ENCODE results near the gene KIF15.

Gene KIF15, protein sequence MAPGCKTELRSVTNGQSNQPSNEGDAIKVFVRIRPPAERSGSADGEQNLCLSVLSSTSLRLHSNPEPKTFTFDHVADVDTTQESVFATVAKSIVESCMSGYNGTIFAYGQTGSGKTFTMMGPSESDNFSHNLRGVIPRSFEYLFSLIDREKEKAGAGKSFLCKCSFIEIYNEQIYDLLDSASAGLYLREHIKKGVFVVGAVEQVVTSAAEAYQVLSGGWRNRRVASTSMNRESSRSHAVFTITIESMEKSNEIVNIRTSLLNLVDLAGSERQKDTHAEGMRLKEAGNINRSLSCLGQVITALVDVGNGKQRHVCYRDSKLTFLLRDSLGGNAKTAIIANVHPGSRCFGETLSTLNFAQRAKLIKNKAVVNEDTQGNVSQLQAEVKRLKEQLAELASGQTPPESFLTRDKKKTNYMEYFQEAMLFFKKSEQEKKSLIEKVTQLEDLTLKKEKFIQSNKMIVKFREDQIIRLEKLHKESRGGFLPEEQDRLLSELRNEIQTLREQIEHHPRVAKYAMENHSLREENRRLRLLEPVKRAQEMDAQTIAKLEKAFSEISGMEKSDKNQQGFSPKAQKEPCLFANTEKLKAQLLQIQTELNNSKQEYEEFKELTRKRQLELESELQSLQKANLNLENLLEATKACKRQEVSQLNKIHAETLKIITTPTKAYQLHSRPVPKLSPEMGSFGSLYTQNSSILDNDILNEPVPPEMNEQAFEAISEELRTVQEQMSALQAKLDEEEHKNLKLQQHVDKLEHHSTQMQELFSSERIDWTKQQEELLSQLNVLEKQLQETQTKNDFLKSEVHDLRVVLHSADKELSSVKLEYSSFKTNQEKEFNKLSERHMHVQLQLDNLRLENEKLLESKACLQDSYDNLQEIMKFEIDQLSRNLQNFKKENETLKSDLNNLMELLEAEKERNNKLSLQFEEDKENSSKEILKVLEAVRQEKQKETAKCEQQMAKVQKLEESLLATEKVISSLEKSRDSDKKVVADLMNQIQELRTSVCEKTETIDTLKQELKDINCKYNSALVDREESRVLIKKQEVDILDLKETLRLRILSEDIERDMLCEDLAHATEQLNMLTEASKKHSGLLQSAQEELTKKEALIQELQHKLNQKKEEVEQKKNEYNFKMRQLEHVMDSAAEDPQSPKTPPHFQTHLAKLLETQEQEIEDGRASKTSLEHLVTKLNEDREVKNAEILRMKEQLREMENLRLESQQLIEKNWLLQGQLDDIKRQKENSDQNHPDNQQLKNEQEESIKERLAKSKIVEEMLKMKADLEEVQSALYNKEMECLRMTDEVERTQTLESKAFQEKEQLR (N-terminal part only)

DNA sequence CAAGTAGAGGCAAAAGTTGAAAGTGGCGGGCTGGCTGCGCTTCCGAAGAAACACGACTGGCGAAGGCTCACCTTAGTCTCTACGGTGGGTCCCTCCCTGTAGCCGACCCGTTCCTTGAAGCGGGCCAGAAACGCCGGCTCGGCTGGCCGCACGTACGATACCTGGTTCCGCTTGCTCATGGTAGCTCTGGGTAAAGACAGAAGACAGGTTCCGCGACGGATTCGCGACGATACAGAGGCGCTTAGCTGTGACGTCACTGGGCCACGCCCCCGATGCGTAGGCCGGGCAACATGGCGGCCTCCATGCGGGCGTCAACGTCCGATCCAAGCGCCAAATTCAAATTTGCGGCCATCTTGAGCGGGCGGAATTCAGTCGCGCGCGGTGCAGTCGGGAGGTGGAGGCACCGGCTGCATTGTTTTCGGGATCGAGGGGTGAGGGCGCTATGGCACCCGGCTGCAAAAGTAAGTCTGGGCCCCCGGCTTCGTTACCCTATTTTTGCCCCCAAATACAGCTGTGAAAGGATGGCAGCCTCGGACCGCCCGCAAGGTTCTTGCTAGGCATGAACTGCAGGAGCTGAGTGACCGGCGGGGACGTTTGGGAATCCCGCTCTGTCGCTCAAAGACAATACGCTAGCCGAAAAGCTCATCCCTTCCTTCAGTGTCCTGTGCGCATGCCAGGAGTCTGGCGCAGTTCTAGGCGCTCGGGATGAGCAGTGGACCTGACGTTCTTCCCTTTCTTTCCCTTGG is at the start of gene KIF15, which contains the start of gene KIAA1143:
TSS of gene KIF15 (plus strand) at position 371 of the 746 bp plus-strand sequence. CDS start at position 443, 72 bp downstream.
TSS of gene KIAA1143 (minus strand) at position 196 of the 746 bp plus-strand sequence. CDS start at position 179, 17 bp downstream.
- in situ Hi-C loops (cut with MboI; ENCODE audit: low pct_unique_long_range_greater_than_20kb, low sequenced_read_pairs) = no loop called here
- DNase-seq = peak; percentile 97

DNA sequence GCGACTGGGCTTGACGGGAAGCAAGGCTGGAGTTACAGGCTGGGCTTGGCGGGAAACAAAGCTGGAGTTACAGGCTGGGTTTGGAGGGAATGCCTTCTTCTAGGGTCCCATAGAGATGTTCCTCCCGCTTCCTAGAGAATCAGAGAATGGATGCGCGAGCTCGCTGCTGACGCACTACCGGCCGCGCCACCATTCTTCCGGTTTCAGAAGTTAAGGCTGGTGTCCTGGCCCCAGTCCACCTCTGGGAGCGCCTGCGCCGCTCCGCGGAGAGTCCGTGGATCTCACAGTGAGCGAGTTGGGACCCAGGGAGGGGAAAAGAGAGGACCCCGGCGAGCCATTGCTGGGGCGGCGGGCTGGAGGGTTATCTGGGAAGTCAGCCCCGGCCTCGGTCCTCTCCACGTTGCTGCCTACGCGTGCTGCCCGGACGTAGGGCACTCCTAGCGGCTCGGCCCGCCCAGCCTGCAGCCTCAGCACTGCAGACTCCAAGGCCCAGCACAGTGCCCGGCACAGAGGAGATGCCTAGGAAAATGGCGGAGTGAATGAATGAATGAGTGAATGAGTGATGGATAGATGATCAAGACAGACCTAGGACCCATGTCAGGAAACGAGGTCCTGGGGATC is 49.0 kb upstream of the KIF15 start, which contains the start of gene ZNF502:
TSS of gene ZNF502 (plus strand) at position 206 of the 621 bp plus-strand sequence. CDS start 7,602 bp downstream, outside the sequence.
- in situ Hi-C loops (cut with MboI; ENCODE audit: low pct_unique_long_range_greater_than_20kb, low sequenced_read_pairs) = no loop called here
- DNase-seq = no peak

DNA sequence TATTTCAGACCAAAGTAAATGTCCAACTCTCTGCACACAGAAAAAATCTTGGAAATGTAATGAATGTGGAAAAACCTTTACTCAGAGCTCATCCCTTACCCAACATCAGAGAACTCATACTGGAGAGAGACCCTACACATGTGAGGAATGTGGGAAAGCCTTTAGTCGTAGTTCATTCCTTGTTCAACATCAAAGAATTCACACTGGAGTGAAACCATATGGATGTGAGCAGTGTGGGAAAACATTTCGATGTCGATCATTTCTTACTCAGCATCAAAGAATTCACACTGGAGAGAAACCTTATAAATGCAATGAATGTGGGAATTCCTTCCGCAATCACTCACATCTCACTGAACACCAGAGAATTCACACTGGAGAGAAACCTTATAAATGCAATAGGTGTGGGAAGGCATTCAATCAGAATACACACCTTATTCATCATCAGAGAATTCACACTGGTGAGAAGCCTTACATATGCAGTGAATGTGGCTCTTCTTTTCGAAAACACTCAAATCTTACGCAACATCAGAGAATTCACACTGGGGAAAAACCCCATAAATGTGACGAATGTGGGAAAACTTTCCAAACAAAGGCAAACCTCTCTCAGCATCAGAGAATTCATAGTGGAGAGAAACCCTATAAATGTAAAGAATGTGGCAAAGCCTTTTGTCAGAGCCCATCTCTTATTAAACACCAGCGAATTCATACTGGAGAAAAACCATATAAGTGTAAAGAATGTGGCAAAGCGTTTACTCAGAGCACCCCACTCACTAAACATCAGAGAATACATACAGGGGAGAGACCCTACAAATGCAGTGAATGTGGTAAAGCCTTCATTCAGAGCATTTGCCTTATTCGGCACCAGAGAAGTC is 40.1 kb upstream of the KIF15 start:
- in situ Hi-C loops (cut with MboI; ENCODE audit: low pct_unique_long_range_greater_than_20kb, low sequenced_read_pairs) = no loop called here
- DNase-seq = peak; percentile 5

DNA sequence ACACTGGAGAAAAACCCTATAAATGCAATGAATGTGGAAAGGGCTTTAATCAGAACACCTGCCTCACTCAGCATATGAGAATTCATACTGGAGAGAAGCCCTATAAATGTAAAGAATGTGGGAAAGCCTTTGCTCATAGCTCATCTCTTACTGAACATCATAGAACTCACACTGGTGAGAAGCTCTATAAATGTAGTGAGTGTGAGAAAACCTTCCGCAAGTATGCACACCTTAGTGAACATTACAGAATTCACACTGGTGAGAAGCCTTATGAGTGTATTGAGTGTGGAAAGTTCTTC is 39.5 kb upstream of the KIF15 start:
- DNase-seq = no peak
- in situ Hi-C loops (cut with MboI; ENCODE audit: low pct_unique_long_range_greater_than_20kb, low sequenced_read_pairs) = no loop called here

DNA sequence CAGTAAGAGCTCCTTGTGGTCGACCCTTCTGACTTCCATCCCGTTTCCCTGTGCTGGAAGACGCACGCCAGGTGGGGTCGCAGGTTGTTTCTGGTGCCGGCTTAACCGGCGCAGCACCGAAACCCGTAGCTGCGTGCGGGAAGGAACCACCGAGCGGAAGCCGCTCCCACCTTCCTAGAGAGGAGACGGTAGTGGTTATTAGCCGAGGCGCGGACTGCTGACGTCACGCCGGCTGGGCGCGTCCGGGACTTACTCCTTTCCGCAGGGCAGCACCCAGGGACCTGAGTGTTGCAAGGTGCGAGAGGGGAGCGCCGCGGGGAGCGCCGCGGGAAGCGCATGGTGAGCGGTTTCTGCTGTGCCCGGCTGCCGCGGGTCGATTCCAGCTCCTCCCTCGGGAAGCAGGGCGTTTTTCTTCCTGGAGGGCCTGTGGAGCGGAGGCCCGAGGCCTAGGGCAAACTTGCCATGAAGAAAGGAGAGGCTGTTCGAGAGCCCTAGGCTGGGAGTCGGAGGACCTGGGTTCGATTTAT is 32.1 kb upstream of the KIF15 start, which contains the start of gene ZNF501:
TSS of gene ZNF501 (plus strand) at position 252 of the 527 bp plus-strand sequence. CDS start 4,787 bp downstream, outside the sequence.
- in situ Hi-C loops (cut with MboI; ENCODE audit: low pct_unique_long_range_greater_than_20kb, low sequenced_read_pairs) = no loop called here
- DNase-seq = no peak

DNA sequence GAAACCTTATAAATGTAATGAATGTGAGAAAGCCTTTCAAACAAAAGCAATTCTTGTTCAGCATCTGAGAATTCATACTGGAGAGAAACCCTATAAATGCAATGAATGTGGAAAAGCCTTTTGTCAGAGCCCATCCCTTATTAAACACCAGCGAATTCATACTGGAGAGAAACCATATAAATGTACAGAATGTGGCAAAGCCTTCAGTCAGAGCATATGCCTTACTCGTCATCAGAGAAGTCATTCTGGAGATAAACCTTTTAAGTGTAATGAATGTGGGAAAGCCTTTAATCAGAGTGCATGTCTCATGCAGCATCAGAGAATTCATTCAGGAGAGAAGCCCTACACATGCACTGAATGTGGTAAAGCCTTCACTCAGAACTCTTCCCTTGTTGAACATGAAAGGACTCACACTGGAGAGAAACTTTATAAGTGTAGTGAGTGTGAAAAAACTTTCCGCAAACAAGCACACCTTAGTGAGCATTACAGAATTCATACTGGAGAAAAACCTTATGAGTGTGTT is 26.9 kb upstream of the KIF15 start:
- in situ Hi-C loops (cut with MboI; ENCODE audit: low pct_unique_long_range_greater_than_20kb, low sequenced_read_pairs) = no loop called here
- DNase-seq = no peak

DNA sequence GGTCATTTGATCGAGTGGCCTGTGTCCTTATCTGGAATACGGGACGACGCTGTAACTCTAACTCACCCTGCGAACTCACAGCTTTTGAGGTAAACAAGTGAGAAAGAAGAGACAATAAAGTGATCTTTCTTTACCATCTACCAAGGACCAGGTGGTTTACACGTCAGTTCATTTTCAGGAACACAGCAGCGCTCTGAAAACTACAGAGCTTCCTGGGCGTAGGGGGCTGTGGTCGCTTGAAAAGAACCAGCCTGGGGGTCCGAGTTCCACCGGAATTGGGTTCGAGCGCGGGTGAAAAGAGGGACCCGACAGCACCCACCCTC is 532 bp upstream of the KIF15 start:
- DNase-seq = no peak
- in situ Hi-C loops (cut with MboI; ENCODE audit: low pct_unique_long_range_greater_than_20kb, low sequenced_read_pairs) = no loop called here

DNA sequence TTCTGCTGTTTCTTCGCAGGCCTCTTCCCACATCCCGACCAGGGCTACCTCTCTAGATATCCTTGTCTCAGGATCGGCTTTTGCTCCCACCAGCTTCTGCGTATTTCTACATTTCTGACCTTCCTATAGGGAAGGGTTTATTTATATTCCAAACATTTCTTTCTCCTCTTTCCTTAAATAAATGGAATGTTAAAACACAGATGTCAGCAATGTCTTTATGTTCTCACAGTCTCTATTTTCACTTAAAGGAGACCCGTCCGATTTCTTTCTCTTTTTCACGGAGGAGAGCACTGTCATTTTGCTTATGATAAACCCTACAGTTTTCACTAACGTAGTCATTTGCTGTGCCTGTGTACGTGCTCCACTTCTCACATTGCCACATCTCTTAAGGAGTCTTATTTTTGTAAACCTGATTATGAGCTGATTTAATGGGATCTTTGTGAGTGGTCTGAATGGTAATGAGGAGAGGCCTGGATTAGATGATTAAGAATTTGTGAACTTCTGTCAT is 630 bp downstream of the KIF15 start:
- DNase-seq = no peak
- in situ Hi-C loops (cut with MboI; ENCODE audit: low pct_unique_long_range_greater_than_20kb, low sequenced_read_pairs) = no loop called here

DNA sequence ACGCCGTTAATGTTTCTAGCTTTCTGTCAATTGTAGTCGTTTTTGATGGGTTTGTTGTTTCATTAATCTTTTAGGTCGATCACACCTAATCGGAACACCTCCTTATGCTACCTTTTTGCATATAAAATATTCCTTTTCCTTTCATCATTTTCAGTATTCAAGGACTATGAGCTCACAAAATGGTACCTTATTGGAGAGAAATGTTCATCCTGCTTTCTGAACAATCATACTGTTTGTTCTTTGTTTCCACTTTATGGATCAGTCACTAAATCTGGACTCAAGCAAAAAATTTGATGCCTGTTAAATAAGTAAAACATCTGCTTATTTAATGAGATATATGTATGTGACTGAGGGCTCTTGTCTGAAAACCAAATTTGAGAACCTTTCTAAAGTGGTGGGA is 1.1 kb downstream of the KIF15 start:
- in situ Hi-C loops (cut with MboI; ENCODE audit: low pct_unique_long_range_greater_than_20kb, low sequenced_read_pairs) = no loop called here

DNA sequence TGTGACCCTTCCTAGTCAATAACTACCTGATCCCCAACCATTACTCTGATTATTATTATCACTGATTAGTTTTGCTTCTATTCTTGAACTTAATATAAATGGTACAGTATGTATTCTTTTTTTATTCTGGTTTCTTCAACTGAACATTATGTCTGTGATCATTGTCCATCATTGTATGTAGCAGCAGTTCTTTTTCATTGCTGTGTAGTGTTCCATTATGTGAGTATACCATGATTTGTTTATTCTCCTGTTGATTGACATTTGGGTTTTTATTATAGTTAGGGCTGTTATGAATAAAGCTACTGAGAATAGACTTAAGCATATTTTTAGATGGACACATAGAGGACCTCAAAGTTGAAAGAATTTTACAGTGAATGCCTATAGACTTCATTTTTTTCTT is 2.7 kb downstream of the KIF15 start:
- in situ Hi-C loops (cut with MboI; ENCODE audit: low pct_unique_long_range_greater_than_20kb, low sequenced_read_pairs) = no loop called here
- DNase-seq = no peak

More for the DNA sequence above, 1.1 kb downstream of the KIF15 start:
- no peak for DNase-seq

DNA sequence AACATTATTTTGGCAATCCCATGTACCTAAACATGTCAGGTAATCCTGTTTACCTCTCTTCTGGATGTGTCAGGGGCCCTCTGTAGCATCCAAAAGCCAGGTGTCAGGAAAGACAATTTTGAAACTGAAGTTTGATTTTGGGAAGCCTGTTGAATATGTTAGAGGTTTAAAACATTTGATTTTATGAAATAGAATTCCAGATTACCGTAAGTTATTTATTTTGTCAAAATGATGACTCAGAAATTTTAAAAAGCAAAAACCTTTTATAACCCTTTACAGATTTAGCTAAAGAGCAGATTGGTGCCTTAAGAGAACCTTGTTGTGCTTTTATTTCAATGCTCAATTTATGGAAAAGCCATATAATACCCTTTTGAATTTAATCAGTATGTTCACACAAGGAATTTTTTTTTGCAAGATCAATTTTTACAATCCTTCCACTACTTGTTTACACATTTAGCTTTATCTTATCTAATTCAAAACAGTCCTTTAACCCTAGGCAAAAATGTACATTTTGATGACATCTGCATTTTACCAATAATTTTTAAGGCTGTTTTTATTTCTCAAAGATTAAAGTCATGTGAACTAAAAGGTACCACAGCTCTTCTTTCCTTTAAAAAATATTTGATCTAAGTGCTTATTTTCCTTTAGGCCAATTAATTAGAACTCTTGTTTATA is 10.0 kb downstream of the KIF15 start:
- no peak for DNase-seq
- in situ Hi-C loops (cut with MboI; ENCODE audit: low pct_unique_long_range_greater_than_20kb, low sequenced_read_pairs) = no loop called here

DNA sequence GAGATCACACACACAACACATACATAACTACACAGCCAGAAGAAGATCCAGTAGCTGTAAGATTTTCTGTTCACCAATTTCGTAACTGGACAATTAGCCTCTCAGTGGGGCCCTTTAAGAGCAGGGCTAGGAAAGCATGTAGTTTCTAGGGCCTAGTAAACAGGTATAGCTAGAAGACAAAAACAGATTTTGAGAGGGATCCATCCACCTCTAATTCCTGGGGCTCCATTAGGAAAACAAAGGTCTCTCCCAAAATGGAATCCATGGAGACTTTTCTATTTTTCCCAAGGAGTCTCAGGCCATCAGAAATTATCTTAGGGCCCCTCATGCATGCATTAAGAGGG is 10.5 kb downstream of the KIF15 start:
- no peak for DNase-seq

DNA sequence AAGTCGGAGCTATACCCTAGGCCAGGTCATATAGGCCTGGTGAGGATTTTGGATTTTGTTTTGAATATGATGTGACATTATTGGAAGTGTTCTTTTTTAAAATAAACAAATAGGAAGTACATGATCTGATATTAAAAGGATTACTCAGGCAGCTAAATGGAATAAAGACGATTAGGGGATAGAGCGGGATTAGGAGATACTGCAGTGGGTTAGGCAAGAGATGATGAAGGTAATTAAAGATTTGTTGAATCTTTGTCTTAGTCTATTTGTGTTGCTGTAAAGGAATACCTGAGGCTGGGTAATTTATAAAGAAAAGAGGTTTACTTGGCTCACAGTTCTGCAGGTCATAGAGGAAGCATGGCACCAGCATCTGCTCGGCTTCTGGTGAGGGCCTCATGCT is 21.3 kb downstream of the KIF15 start:
- no peak for DNase-seq
- in situ Hi-C loops (cut with MboI; ENCODE audit: low pct_unique_long_range_greater_than_20kb, low sequenced_read_pairs) = no loop called here

More for the DNA sequence above, 10.5 kb downstream of the KIF15 start:
- in situ Hi-C loops (cut with MboI; ENCODE audit: low pct_unique_long_range_greater_than_20kb, low sequenced_read_pairs) = no loop called here

DNA sequence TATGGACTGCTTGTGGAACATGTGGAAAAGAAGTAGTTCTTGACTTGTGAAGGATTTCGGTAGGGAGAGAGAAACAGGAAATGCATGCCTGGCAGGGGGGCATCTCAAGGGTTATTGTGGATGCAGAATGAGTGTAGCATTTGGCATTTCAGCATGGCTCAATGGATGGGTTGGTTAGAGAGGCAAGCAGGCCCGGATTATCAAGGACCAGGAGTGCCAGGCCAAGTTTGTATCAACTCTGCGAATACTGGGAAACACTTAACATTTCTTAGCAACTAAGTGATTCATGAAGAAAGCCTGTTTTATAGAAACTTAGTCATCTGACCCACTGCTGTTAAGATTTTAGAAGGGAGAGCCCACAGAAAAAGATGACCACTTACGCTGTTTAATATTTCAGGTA is 33.6 kb downstream of the KIF15 start:
- DNase-seq = no peak
- in situ Hi-C loops (cut with MboI; ENCODE audit: low pct_unique_long_range_greater_than_20kb, low sequenced_read_pairs) = no loop called here

DNA sequence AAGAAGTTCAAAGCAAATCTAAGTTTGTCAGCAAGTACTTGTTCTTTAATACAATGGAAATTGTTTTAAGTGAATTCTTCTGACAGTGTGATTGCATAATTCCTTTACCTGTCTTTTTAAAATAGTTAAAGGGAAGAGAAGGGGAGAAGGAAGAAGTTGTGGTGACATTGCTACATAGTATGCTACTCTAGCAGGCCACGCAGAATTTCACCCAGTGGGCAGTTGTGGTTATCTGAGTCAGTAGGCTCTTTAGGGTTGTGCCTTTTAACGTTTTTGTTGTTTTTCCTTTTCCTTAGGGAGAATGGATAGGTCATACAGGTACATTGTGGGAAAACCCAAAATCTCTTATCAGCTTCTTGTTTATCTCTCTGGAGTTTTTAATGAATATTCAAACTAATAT is 40.4 kb downstream of the KIF15 start:
- peak; percentile 7 for DNase-seq
- in situ Hi-C loops (cut with MboI; ENCODE audit: low pct_unique_long_range_greater_than_20kb, low sequenced_read_pairs) = no loop called here

DNA sequence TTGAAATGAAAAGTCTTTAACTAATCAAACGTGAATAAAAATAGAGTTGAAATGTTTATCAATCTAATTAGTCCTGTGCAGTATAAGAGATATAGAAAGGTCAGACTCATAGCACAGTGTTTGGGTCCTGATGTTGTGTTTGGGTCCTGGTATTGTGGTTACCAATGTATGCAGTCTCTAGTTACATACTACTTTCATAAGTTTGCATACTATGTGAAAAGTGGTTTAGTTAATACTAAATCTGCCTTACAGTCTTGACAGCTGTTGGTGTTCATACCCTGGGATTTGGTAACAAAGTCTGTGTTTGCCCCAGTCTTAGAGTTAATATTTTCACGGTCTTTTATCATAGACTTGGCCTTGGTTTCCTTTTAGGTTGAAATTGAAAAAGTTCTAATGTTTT is 41.7 kb downstream of the KIF15 start:
- no peak for DNase-seq
- in situ Hi-C loops (cut with MboI; ENCODE audit: low pct_unique_long_range_greater_than_20kb, low sequenced_read_pairs) = no loop called here

Data from KBM-7 (cell line).